Right hindlimb (tissue), 1 donor: ENCODE data around the gene MAGEA3.
"Not testable (repeated sequence)": the region's sequence is repeated elsewhere in the genome, so short reads cannot be mapped to it uniquely, and the experiment has no call there.

Experiments
- DNase-seq: peaks from one replicate; pipeline ENCODE4 v3.0.0-alpha.2; 2018

The MAGEA3 gene

DNA sequence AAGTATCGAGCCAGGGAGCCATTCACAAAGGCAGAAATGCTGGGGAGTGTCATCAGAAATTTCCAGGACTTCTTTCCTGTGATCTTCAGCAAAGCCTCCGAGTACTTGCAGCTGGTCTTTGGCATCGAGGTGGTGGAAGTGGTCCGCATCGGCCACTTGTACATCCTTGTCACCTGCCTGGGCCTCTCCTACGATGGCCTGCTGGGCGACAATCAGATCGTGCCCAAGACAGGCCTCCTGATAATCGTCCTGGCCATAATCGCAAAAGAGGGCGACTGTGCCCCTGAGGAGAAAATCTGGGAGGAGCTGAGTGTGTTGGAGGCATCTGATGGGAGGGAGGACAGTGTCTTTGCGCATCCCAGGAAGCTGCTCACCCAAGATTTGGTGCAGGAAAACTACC, 37.9 kb downstream of the MAGEA3 start:
- DNase-seq, result not testable (repeated sequence)

DNA sequence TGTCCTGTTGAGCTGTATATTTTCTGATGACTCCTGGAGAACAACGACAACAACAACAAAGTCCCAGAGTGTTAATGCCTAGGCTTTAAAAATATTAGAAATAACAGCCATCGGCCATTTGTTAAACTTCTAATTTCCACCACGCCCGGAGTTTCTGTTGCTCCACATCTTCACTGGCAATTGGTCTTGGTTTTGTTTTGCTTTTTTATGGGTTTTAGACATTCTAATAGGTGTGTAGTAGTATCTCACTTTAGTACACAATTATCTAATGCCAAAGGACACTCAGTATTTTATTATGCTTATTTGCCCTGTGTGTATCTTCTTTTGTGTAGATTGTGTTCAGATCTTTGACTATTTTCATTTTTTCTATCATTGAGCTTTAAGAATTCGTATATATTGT, 40.0 kb downstream of the MAGEA3 start:
- DNase-seq, result no peak
